Thyroid gland (tissue), 4 donors: ENCODE measurements around the gene EXPH5. TPM values are rescaled to one million over a fixed set of nuclear protein-coding genes. Genes with fewer than 3 reads are reported as not detected.
A peak's percentile ranks its signal among the peaks of the same experiment; 100 is the strongest.
"Not testable (repeated sequence)": the region's sequence is repeated elsewhere in the genome, so short reads cannot be mapped to it uniquely, and the experiment has no call there.

Source experiments
- DNase-seq, 2 donors: peaks; one replicate each; pipeline ENCODE4 v3.0.0-alpha.2; 2019
- H3K27ac ChIP-seq, 3 donors: fragments of 200-600 bp; sonication (generic); 1 replicate in 2 of 3; 2 replicates in 1 of 3; pipeline ENCODE4 v1.5.1; 2016 to 2019; ENCODE audit warnings: mild to moderate bottlenecking in 1 of 3, moderate library complexity in 1 of 3
- H3K27me3 ChIP-seq: fragments of 200-600 bp; sonication (generic); one replicate; pipeline ENCODE4 v1.5.1; 2019
- H3K36me3 ChIP-seq, 2 donors: fragments of 200-600 bp; sonication (generic); one replicate each; pipeline ENCODE4 v1.5.1; 2016 to 2019
- H3K4me1 ChIP-seq, 2 donors: fragments of 200-600 bp; sonication (generic); one replicate each; pipeline ENCODE4 v1.5.1; 2017 to 2019
- H3K4me3 ChIP-seq, 3 donors: fragments of 200-600 bp; sonication (generic); replicated peaks in 1 of 3; 1 replicate in 2 of 3; 2 replicates in 1 of 3; pipeline ENCODE4 v1.5.1; 2016; ENCODE audit warnings: mild to moderate bottlenecking in 1 of 3
- H3K9me3 ChIP-seq: fragments of 200-600 bp; sonication (generic); one replicate; pipeline ENCODE4 v1.5.1; 2017
- CTCF ChIP-seq, 6 experiments: fragments of 200-600 bp in 3 of 6; fragments of 450-650 bp in 3 of 6; sonication (generic) in 3 of 6; IDR thresholded peaks; one replicate each; pipeline ENCODE4 v1.5.1; 2016 to 2019; ENCODE audit warnings: antibody characterized with exemption in 6 of 6, mild to moderate bottlenecking in 2 of 6, inconsistent platforms in 1 of 6, moderate library complexity in 1 of 6
- POLR2A ChIP-seq, 2 donors: fragments of 450-650 bp; IDR thresholded peaks; one replicate each; pipeline ENCODE4 v1.6.1; 2017; ENCODE audit warnings: antibody characterized with exemption in 2 of 2, mild to moderate bottlenecking in 2 of 2, moderate library complexity in 1 of 2
- WGBS, 2 donors: methylation state at CpG; one replicate each; pipeline ENCODE4 v1.1.5; 2017; 5-methylcytosine and 5-hydroxymethylcytosine counted together
- intact Hi-C: fragments of 100-400 bp; cut with DNase I; formaldehyde crosslinking; loops from one replicate; pipeline ENCODE4 v1.15.1; 2023
- total RNA-seq, 4 donors: library from RNA; depleted of rRNA; stranded (reverse); fragments of >200 nt; gene quantifications; one replicate each; pipeline ENCODE4 v1.2.3, GENCODE V29; 2016

The EXPH5 gene
- total RNA-seq, result 10 to 100 TPM in 1 of 4 donors, 1 to 10 TPM in 3; 4.5 to 12.2 (median 6.3) TPM

GRCh38 chr11:108593214-108593922 is at the start of gene EXPH5:
Gene EXPH5 (minus strand): TSS chr11:108593768. CDS start chr11:108593536, 232 bp downstream.
- TF ChIP-seq CTCF (IDR thresholded peaks at IDR 0.05), result peak in 1 of 6 experiments; percentile 3
- peak; percentile 15 to 88 for TF ChIP-seq POLR2A (IDR thresholded peaks at IDR 0.05)
- peak within 1 kb of the TSS; percentile 14 to 76 (median 40) for H3K4me3 ChIP-seq
- WGBS, 2 donors, result 0 to 1% methylated on average over 32 of the region's 37 CpGs
- H3K36me3 ChIP-seq, result no peaks in the 10 kb centered on the region
- H3K9me3 ChIP-seq, result no peaks in the 10 kb centered on the region
- H3K27me3 ChIP-seq, result no peaks in the 10 kb centered on the region
- peaks cover 5 to 9% of the 10 kb centered on the region in 2 donors for H3K4me1 ChIP-seq
- peak; percentile 98 for DNase-seq
- H3K27ac ChIP-seq, result peak within 1 kb of the TSS; percentile 32 to 77 (median 70)
- intact Hi-C loops, result no loop called here

DNA sequence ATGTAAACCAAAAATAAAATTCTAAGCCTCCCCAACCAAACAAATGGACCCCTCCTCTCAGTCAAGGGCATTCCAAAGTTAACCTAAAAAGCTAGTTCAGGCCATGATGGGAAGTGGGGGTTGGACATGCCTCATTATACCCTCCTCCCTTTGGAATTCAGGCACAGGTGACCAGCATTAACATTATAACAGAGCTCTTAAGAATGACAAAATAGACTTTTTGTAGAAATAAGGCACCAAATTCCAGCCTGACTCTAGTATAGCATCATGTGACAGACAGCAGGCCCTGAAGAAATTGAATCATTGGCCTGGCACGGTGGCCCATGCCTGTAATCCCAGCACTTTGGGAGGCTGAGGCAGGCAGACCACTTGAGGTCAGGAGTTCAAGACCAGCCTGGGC is 48.2 kb upstream of the EXPH5 start:
- intact Hi-C loops, H3K4me3 ChIP-seq, H3K9me3 ChIP-seq, DNase-seq, H3K4me1 ChIP-seq, H3K27ac ChIP-seq, H3K36me3 ChIP-seq, H3K27me3 ChIP-seq: not testable (repeated sequence)
- 70 to 81% methylated on average over 1 of the region's 1 CpG for WGBS, 2 donors

- DNase-seq, result no peak
- no peak for TF ChIP-seq POLR2A (IDR thresholded peaks at IDR 0.05)
- no peak for TF ChIP-seq CTCF (IDR thresholded peaks at IDR 0.05)
- no peaks in the 10 kb centered on the region for H3K36me3 ChIP-seq
- intact Hi-C loops, result no loop called here
- 94 to 97% methylated on average over 1 of the region's 1 CpG for WGBS, 2 donors
- no peaks in the 10 kb centered on the region for H3K27me3 ChIP-seq
- H3K27ac ChIP-seq, result no peak overlapping the region
- H3K9me3 ChIP-seq, result no peaks in the 10 kb centered on the region
- H3K4me1 ChIP-seq, result no peaks in the 10 kb centered on the region
- no peak overlapping the region for H3K4me3 ChIP-seq
Observed at GRCh38 chr11:108639146-108639545, 45.6 kb upstream of the EXPH5 start.

DNA sequence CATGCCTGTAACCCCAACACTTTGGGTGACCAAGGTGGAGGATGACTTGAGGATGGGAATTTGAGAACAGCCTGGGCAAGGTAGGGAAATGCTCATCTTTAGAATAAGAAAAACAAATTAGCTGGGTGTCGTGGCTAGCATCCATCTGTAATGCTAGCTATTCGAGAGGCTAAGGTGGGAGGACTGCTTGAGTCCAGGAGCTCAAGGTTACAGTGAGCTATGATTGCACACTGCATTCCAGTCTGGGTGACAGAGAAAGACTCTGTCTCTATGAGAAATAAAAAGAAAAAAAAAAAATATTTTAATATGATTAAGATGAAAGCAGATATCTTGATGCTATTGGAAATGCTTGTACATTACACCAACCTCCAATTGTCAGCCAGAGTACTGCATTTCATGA is 42.7 kb upstream of the EXPH5 start:
- no peak for TF ChIP-seq CTCF (IDR thresholded peaks at IDR 0.05)
- no peak for TF ChIP-seq POLR2A (IDR thresholded peaks at IDR 0.05)
- no peak overlapping the region for H3K4me3 ChIP-seq
- H3K4me1 ChIP-seq, result no peaks in the 10 kb centered on the region
- H3K9me3 ChIP-seq, result no peaks in the 10 kb centered on the region
- H3K27ac ChIP-seq, result no peak overlapping the region
- WGBS, 2 donors, result 74 to 84% methylated on average over 2 of the region's 2 CpGs
- intact Hi-C loops, result no loop called here
- no peaks in the 10 kb centered on the region for H3K36me3 ChIP-seq
- no peak for DNase-seq
- H3K27me3 ChIP-seq, result no peaks in the 10 kb centered on the region

- Histone ChIP-seq H3K27ac (no peak overlapping the region), H3K27me3 (no peaks in the 10 kb centered on the region), H3K4me3 (no peak overlapping the region), H3K9me3 (no peaks in the 10 kb centered on the region), H3K4me1 (no peaks in the 10 kb centered on the region), H3K36me3 (no peaks in the 10 kb centered on the region)
- TF ChIP-seq POLR2A (IDR thresholded peaks at IDR 0.05) (no peak), CTCF (IDR thresholded peaks at IDR 0.05) (no peak)
- intact Hi-C loops, result no loop called here
- DNase-seq, result no peak
Observed at GRCh38 chr11:108635106-108635505, 41.5 kb upstream of the EXPH5 start.
